ENCODE results near the gene NKD1.

DNA sequence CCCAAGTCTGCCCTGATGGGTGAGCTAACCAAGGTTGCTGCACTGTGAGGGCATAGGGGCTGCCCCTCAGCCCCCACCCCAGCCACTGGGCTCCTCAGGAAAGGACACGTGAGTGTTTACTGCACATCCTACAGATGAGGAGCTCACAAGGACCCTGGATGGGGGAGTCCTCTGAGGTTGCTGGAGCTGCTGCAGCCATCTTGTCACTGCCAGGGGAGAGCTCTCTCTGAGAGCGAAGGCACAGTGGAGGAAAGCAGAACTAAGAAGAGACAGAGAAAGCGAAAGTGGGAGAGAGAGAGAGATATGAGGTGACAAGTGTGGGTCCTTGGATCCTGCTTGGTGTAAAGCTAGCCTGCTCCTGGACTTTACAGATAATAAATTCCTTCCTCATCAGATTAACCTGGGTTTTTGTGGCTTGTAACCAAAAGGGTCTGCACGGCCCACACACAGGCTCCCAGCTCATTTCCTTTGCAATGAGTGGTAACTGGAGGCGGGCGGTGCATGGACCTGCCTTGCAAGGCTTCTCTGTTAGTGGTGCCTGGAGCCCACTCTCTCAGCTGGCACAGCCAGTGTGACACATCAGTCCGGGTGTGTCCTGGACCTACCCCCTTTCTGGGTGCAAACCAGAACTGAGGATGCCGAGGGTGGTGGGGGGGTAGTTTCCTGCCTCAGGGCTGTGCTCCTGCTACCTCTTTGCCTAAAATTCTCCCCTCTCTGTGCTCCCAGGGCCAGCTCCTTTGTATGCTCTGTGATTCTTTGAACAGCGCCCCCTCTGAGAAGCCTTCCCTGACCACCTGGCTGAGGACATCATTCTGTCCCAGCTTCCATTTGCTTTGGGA is 118.7 kb downstream of the NKD1 start:
- TF ChIP-seq, protein P1, sequence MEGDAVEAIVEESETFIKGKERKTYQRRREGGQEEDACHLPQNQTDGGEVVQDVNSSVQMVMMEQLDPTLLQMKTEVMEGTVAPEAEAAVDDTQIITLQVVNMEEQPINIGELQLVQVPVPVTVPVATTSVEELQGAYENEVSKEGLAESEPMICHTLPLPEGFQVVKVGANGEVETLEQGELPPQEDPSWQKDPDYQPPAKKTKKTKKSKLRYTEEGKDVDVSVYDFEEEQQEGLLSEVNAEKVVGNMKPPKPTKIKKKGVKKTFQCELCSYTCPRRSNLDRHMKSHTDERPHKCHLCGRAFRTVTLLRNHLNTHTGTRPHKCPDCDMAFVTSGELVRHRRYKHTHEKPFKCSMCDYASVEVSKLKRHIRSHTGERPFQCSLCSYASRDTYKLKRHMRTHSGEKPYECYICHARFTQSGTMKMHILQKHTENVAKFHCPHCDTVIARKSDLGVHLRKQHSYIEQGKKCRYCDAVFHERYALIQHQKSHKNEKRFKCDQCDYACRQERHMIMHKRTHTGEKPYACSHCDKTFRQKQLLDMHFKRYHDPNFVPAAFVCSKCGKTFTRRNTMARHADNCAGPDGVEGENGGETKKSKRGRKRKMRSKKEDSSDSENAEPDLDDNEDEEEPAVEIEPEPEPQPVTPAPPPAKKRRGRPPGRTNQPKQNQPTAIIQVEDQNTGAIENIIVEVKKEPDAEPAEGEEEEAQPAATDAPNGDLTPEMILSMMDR (IDR thresholded peaks at IDR 0.05), result no peak
- TF ChIP-seq POLR2AphosphoS5 (IDR thresholded peaks at IDR 0.05), result no peak

All from stomach (tissue), 4 donors.